GM18517 (cell line): Measurements from ENCODE around the gene CELA2B.

Source experiments
- ATAC-seq: cut with Tn5 transposase; IDR thresholded peaks from one replicate; pipeline ENCODE4 v1.9.1; 2021; ENCODE audit warnings: mild to moderate bottlenecking, moderate library complexity; ENCODE audit not compliant: unreplicated experiment

The CELA2B gene

GRCh38 chr1:15524021-15524282 lies 48.0 kb downstream of the CELA2B start, which contains the start of gene CASP9:
Gene CASP9 (minus strand): TSS chr1:15524215. CDS start chr1:15524200, 15 bp downstream.
- ATAC-seq, result no peak

- peak; percentile 15 for ATAC-seq
Measured at GRCh38 chr1:15524283-15525049, 48.6 kb downstream of the CELA2B start.

- peak; percentile 29 for ATAC-seq
Measured at GRCh38 chr1:15525050-15526020, 49.4 kb downstream of the CELA2B start.

- ATAC-seq, result no peak
Measured at GRCh38 chr1:15526021-15526489, 50.2 kb downstream of the CELA2B start.

GRCh38 chr1:15526490-15527339 lies 50.8 kb downstream of the CELA2B start, which contains the start of gene DNAJC16:
Gene DNAJC16 (plus strand): TSS chr1:15526848. CDS start chr1:15529106, 2,258 bp downstream.
- peak; percentile 74 for ATAC-seq

- no peak for ATAC-seq
Measured at GRCh38 chr1:15531003-15531402, 55.1 kb downstream of the CELA2B start.

GRCh38 chr1:15531682-15532081 lies 55.8 kb downstream of the CELA2B start:
- no peak for ATAC-seq

- ATAC-seq, result no peak
Measured at GRCh38 chr1:15538771-15539170, 62.9 kb downstream of the CELA2B start.

- no peak for ATAC-seq
Measured at GRCh38 chr1:15540186-15540585, 64.3 kb downstream of the CELA2B start.
